DMS53 treated with DMSO at 0.1 percent for 48 hours (cell line): ENCODE measurements around the gene CORO6.

Source experiments
- DNase-seq: peaks from one replicate; lab custom pipeline; 2025; ENCODE audit not compliant: unreplicated experiment; lab: John Stamatoyannopoulos, UW

The CORO6 gene

GRCh38 chr17:29567304-29567553, 55.5 kb downstream of the CORO6 start:
- no peak for DNase-seq

- DNase-seq = peak; percentile 28
Measured at GRCh38 chr17:29566473-29567303, 56.0 kb downstream of the CORO6 start, which contains the start of gene ABHD15. Gene ABHD15, minus strand, starts transcription at chr17:29567037. Its CDS starts 71 bp downstream, at chr17:29566966.

GRCh38 chr17:29565643-29566472, 56.9 kb downstream of the CORO6 start:
- peak; percentile 24 for DNase-seq
